GM23338 (cell line): Measurements from ENCODE around the gene PSMB5. TPM values are rescaled to one million over a fixed set of nuclear protein-coding genes. Genes with fewer than 3 reads are reported as not detected.
"Not testable (repeated sequence)": the region's sequence is repeated elsewhere in the genome, so short reads cannot be mapped to it uniquely, and the experiment has no call there.

Source experiments
- ATAC-seq: fragments of 200-7000 bp; cut with Tn5 transposase; 3 replicates; pipeline ENCODE4 v1.9.1; 2020
- DNase-seq: peaks from one replicate; pipeline ENCODE4 v3.0.0-alpha.2; 2015; ENCODE audit warnings: low spot score
- H2AFZ ChIP-seq: fragments of 200-600 bp; sonication (generic); 2 replicates; pipeline ENCODE4 v1.8.0; 2016; ENCODE audit warnings: antibody characterized with exemption, mild to moderate bottlenecking, moderate library complexity
- H3F3A ChIP-seq: fragments of 200-600 bp; sonication (generic); replicated peaks from 2 replicates; pipeline ENCODE4 v1.8.0; 2017; ENCODE audit warnings: antibody characterized with exemption, mixed run types, low read depth
- H3K27ac ChIP-seq: fragments of 200-600 bp; sonication (generic); 2 replicates; pipeline ENCODE4 v1.6.1; 2016; ENCODE audit warnings: low read depth
- H3K27me3 ChIP-seq: fragments of 200-600 bp; sonication (generic); 2 replicates; pipeline ENCODE4 v1.8.0; 2016; ENCODE audit warnings: mild to moderate bottlenecking, mixed run types, moderate library complexity; ENCODE audit not compliant: insufficient read depth
- H3K36me3 ChIP-seq: fragments of 200-600 bp; sonication (generic); 2 replicates; pipeline ENCODE4 v1.8.0; 2016; ENCODE audit warnings: mild to moderate bottlenecking; ENCODE audit not compliant: insufficient read depth
- H3K4me1 ChIP-seq: fragments of 200-600 bp; sonication (generic); 2 replicates; pipeline ENCODE4 v1.8.0; 2016; ENCODE audit warnings: mild to moderate bottlenecking, moderate library complexity; ENCODE audit not compliant: insufficient read depth
- H3K4me2 ChIP-seq: fragments of 200-600 bp; sonication (generic); 2 replicates; pipeline ENCODE4 v1.7.1; 2017; ENCODE audit warnings: mixed run types
- H3K4me3 ChIP-seq: fragments of 200-600 bp; sonication (generic); 2 replicates; pipeline ENCODE4 v1.6.1; 2016; ENCODE audit warnings: mixed run types
- H3K79me2 ChIP-seq: fragments of 200-600 bp; sonication (generic); replicated peaks from 2 replicates; pipeline ENCODE4 v1.8.0; 2017; ENCODE audit warnings: mild to moderate bottlenecking; ENCODE audit not compliant: insufficient read depth
- H3K9me2 ChIP-seq: fragments of 200-600 bp; sonication (generic); 2 replicates; pipeline ENCODE4 v1.8.0; 2017; ENCODE audit not compliant: insufficient read depth
- H4K20me1 ChIP-seq: fragments of 200-600 bp; sonication (generic); replicated peaks from 2 replicates; pipeline ENCODE4 v1.8.0; 2017; ENCODE audit warnings: mild to moderate bottlenecking; ENCODE audit not compliant: insufficient read depth
- H3K27ac Mint-ChIP-seq: 2 replicates; pipeline ENCODE4 v1.8.0; 2020; ENCODE audit warnings: inconsistent platforms, mild to moderate bottlenecking, moderate library complexity, mixed read lengths
- H3K27me3 Mint-ChIP-seq: 3 replicates; pipeline ENCODE4 v1.8.0; 2022; ENCODE audit warnings: low read depth, mild to moderate bottlenecking, moderate library complexity, mixed read lengths, inconsistent platforms; ENCODE audit not compliant: insufficient read depth, poor library complexity
- H3K36me3 Mint-ChIP-seq: 3 replicates; pipeline ENCODE4 v1.8.0; 2021; ENCODE audit warnings: low read depth, mild to moderate bottlenecking, inconsistent platforms, moderate library complexity, mixed read lengths
- H3K4me1 Mint-ChIP-seq: 3 replicates; pipeline ENCODE4 v1.8.0; 2020; ENCODE audit warnings: mild to moderate bottlenecking, inconsistent platforms, mixed read lengths
- H3K4me3 Mint-ChIP-seq: 3 replicates; pipeline ENCODE4 v1.8.0; 2021; ENCODE audit warnings: moderate library complexity, mild to moderate bottlenecking, inconsistent platforms, mixed read lengths
- H3K9me3 Mint-ChIP-seq: 3 replicates; pipeline ENCODE4 v1.8.0; 2020; ENCODE audit warnings: moderate library complexity, mild to moderate bottlenecking, inconsistent platforms, mixed read lengths
- CREB1 ChIP-seq: fragments of 250-450 bp; sonication (Bioruptor Pico); IDR thresholded peaks from 2 replicates; pipeline ENCODE4 v1.5.0; 2020; ENCODE audit warnings: low read depth, mild to moderate bottlenecking, moderate library complexity
- CTCF ChIP-seq, 2 experiments: fragments of 200-600 bp in 1 of 2; sonication (generic) in 1 of 2; conservative IDR thresholded peaks; 2 replicates each; pipeline versions ENCODE4 v1.5.1 to v1.6.1; 2016 to 2017; ENCODE audit warnings: antibody characterized with exemption in 2 of 2, low read depth in 2 of 2, mild to moderate bottlenecking in 2 of 2, moderate library complexity in 1 of 2
- ETS1 ChIP-seq: IDR thresholded peaks from 2 replicates; pipeline ENCODE4 v1.6.1; 2016; ENCODE audit warnings: antibody characterized with exemption
- EZH2 ChIP-seq: fragments of 200-600 bp; sonication (generic); IDR thresholded peaks from one replicate; pipeline ENCODE4 v1.8.0; 2017; ENCODE audit warnings: antibody characterized with exemption, mild to moderate bottlenecking, low read depth; ENCODE audit not compliant: unreplicated experiment
- EZH2phosphoT487 ChIP-seq: fragments of 200-600 bp; sonication (generic); IDR thresholded peaks from one replicate; pipeline ENCODE4 v1.8.1; 2018; ENCODE audit warnings: antibody characterized with exemption; ENCODE audit not compliant: unreplicated experiment
- JUNB ChIP-seq: IDR thresholded peaks from one replicate; pipeline ENCODE4 v1.6.1; 2016; ENCODE audit warnings: antibody characterized with exemption; ENCODE audit not compliant: unreplicated experiment
- NANOG ChIP-seq: IDR thresholded peaks from 2 replicates; pipeline ENCODE4 v1.6.1; 2016; ENCODE audit warnings: antibody characterized with exemption, borderline replicate concordance
- STAT1 ChIP-seq: IDR thresholded peaks from one replicate; pipeline ENCODE4 v1.6.1; 2016; ENCODE audit warnings: antibody characterized with exemption; ENCODE audit not compliant: unreplicated experiment
- ZNF114 ChIP-seq: fragments of 250-450 bp; sonication (Bioruptor Pico); IDR thresholded peaks from 2 replicates; pipeline ENCODE4 v1.5.0; 2020; ENCODE audit warnings: mild to moderate bottlenecking, moderate library complexity
- ZNF331 ChIP-seq: fragments of 250-450 bp; sonication (Bioruptor Pico); IDR thresholded peaks from 2 replicates; pipeline ENCODE4 v1.5.0; 2020; ENCODE audit warnings: low read depth, mild to moderate bottlenecking, moderate library complexity
- polyA plus RNA-seq: library from polyadenylated mRNA; unstranded; fragments of >200 nt; fragmentation: Nextera tagmentation; extraction: Ambion mirVana; gene quantifications from 2 replicates; pipeline ENCODE4 v1.2.1, GENCODE V29; 2016
- total RNA-seq: library from RNA; depleted of rRNA; stranded (reverse); fragments of >200 nt; shearing (Covaris generic); gene quantifications from 2 replicates; pipeline ENCODE4 v1.2.3, GENCODE V29; 2014
- TF ChIP-seq, protein P1 (sequence below): fragments of 250-450 bp; sonication (Bioruptor Pico); IDR thresholded peaks from 2 replicates; pipeline ENCODE4 v1.5.0; 2020; ENCODE audit warnings: mild to moderate bottlenecking, moderate library complexity

Gene PSMB5
- total and polyA plus RNA-seq, 2 experiments from 2014 or later = 265 to 341 TPM

GRCh38 chr14:23004274-23004673 is 30.4 kb downstream of the PSMB5 start:
- H3F3A ChIP-seq, H3K4me3 Mint-ChIP-seq, H3K27me3 Mint-ChIP-seq, H3K27ac ChIP-seq, H3K9me2 ChIP-seq, H3K36me3 Mint-ChIP-seq, H3K36me3 ChIP-seq, ATAC-seq, H2AFZ ChIP-seq, DNase-seq, H3K4me3 ChIP-seq, H3K27me3 ChIP-seq, H3K27ac Mint-ChIP-seq, H4K20me1 ChIP-seq, H3K4me2 ChIP-seq, H3K9me3 Mint-ChIP-seq, H3K79me2 ChIP-seq: not testable (repeated sequence)
- peaks cover 23% of the 10 kb centered on the region for H3K4me1 Mint-ChIP-seq
- peaks cover 11% of the 10 kb centered on the region; the same call in 1 of the 2 replicates for H3K4me1 ChIP-seq

DNA sequence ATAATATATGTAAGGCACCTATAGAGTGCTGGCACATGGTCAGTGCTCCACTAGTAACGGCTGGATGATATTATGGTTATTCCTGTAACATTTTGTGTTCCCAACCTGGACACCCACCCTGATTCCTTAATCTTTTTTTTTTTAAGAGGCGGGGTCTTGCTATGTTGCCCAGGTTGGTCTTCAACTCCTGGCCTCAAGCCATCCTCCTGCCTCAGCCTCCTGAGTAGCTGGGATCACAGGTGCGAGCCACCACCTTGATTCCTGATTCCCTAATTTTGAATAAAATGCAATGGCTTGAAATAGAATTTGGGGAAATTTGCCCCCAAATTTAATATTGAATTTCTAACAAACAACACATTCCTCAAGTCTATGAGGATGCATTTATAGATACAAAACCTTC is 32.1 kb downstream of the PSMB5 start:
- peaks cover 6% of the 10 kb centered on the region for H3K27me3 Mint-ChIP-seq
- Histone ChIP-seq H3K36me3 (no peaks in the 10 kb centered on the region), H3K4me1 (peaks cover 11% of the 10 kb centered on the region; the same call in 1 of the 2 replicates), H2AFZ (no peak overlapping the region), H3K9me2 (no peaks in the 10 kb centered on the region), H3K27ac (no peak overlapping the region), H4K20me1 (no peaks in the 10 kb centered on the region), H3K79me2 (no peaks in the 10 kb centered on the region), H3K27me3 (no peaks in the 10 kb centered on the region), H3K4me3 (no peak overlapping the region), H3F3A (0 out of 2 replicates have a peak, but pooled peaks cover 7% of the 10 kb centered on the region), H3K4me2 (no peak overlapping the region)
- no peak overlapping the region for H3K4me3 Mint-ChIP-seq
- H3K27ac Mint-ChIP-seq = no peak overlapping the region
- H3K9me3 Mint-ChIP-seq = no peaks in the 10 kb centered on the region
- peaks cover 16% of the 10 kb centered on the region for H3K4me1 Mint-ChIP-seq
- ATAC-seq = no peak
- DNase-seq = no peak
- no peaks in the 10 kb centered on the region; the same call in 1 of the 3 replicates for H3K36me3 Mint-ChIP-seq
- TF ChIP-seq STAT1 = no peak
- TF ChIP-seq ZNF331 (CRISPR knock-in tag) = no peak
- TF ChIP-seq ETS1 = no peak
- no peak for TF ChIP-seq EZH2phosphoT487
- TF ChIP-seq JUNB = no peak
- TF ChIP-seq, protein P1, sequence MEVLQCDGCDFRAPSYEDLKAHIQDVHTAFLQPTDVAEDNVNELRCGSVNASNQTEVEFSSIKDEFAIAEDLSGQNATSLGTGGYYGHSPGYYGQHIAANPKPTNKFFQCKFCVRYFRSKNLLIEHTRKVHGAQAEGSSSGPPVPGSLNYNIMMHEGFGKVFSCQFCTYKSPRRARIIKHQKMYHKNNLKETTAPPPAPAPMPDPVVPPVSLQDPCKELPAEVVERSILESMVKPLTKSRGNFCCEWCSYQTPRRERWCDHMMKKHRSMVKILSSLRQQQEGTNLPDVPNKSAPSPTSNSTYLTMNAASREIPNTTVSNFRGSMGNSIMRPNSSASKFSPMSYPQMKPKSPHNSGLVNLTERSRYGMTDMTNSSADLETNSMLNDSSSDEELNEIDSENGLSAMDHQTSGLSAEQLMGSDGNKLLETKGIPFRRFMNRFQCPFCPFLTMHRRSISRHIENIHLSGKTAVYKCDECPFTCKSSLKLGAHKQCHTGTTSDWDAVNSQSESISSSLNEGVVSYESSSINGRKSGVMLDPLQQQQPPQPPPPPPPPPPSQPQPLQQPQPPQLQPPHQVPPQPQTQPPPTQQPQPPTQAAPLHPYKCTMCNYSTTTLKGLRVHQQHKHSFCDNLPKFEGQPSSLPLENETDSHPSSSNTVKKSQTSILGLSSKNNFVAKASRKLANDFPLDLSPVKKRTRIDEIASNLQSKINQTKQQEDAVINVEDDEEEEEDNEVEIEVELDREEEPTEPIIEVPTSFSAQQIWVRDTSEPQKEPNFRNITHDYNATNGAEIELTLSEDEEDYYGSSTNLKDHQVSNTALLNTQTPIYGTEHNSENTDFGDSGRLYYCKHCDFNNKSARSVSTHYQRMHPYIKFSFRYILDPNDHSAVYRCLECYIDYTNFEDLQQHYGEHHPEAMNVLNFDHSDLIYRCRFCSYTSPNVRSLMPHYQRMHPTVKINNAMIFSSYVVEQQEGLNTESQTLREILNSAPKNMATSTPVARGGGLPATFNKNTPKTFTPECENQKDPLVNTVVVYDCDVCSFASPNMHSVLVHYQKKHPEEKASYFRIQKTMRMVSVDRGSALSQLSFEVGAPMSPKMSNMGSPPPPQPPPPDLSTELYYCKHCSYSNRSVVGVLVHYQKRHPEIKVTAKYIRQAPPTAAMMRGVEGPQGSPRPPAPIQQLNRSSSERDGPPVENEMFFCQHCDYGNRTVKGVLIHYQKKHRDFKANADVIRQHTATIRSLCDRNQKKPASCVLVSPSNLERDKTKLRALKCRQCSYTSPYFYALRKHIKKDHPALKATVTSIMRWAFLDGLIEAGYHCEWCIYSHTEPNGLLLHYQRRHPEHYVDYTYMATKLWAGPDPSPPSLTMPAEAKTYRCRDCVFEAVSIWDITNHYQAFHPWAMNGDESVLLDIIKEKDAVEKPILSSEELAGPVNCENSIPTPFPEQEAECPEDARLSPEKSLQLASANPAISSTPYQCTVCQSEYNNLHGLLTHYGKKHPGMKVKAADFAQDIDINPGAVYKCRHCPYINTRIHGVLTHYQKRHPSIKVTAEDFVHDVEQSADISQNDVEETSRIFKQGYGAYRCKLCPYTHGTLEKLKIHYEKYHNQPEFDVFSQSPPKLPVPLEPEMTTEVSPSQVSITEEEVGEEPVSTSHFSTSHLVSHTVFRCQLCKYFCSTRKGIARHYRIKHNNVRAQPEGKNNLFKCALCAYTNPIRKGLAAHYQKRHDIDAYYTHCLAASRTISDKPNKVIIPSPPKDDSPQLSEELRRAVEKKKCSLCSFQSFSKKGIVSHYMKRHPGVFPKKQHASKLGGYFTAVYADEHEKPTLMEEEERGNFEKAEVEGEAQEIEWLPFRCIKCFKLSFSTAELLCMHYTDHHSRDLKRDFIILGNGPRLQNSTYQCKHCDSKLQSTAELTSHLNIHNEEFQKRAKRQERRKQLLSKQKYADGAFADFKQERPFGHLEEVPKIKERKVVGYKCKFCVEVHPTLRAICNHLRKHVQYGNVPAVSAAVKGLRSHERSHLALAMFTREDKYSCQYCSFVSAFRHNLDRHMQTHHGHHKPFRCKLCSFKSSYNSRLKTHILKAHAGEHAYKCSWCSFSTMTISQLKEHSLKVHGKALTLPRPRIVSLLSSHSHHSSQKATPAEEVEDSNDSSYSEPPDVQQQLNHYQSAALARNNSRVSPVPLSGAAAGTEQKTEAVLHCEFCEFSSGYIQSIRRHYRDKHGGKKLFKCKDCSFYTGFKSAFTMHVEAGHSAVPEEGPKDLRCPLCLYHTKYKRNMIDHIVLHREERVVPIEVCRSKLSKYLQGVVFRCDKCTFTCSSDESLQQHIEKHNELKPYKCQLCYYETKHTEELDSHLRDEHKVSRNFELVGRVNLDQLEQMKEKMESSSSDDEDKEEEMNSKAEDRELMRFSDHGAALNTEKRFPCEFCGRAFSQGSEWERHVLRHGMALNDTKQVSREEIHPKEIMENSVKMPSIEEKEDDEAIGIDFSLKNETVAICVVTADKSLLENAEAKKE (CRISPR knock-in tag) = no peak
- TF ChIP-seq ZNF114 (CRISPR knock-in tag) = no peak
- no peak for TF ChIP-seq CTCF (conservative IDR thresholded peaks at IDR 0.05; ENCODE audit: low read depth in 2 of 2)
- TF ChIP-seq CREB1 (CRISPR knock-in tag) = no peak
- no peak for TF ChIP-seq EZH2
- TF ChIP-seq NANOG = no peak
